ENCODE data around the gene PRMT3. TPM values are rescaled to one million over a fixed set of nuclear protein-coding genes. Genes with fewer than 3 reads are reported as not detected.
"Not testable (repeated sequence)": the region's sequence is repeated elsewhere in the genome, so short reads cannot be mapped to it uniquely, and the experiment has no call there.

The PRMT3 gene
- total RNA-seq, 1 donor from 2014 or later = 15.1 TPM

- intact Hi-C loops (cut with DNase I) = no loop called here
- no peak for ATAC-seq
- DNase-seq (ENCODE audit: low spot score) = no peak
Observed at GRCh38 chr11:20555783-20556182, 168.3 kb downstream of the PRMT3 start.

- intact Hi-C loops (cut with DNase I) = not testable (repeated sequence)
Observed at GRCh38 chr11:20556396-20556795, 168.9 kb downstream of the PRMT3 start.

GRCh38 chr11:20558741-20559140, 171.2 kb downstream of the PRMT3 start:
- DNase-seq (ENCODE audit: low spot score) = no peak
- intact Hi-C loops (cut with DNase I) = no loop called here
- ATAC-seq = no peak

More at GRCh38 chr11:20556396-20556795, 168.9 kb downstream of the PRMT3 start:
- DNase-seq (ENCODE audit: low spot score); ATAC-seq: not testable (repeated sequence)

Other genes starting within 250 kb of the PRMT3 start
- gene DBX1, start 227.2 kb upstream of the PRMT3 start, total RNA-seq = not detected
- 26.5 TPM for gene HTATIP2, start 24.0 kb upstream of the PRMT3 start, total RNA-seq
- gene SLC6A5, start 211.9 kb downstream of the PRMT3 start, total RNA-seq = not detected